ENCODE results near the gene METTL14.
"Not testable (repeated sequence)": the region's sequence is repeated elsewhere in the genome, so short reads cannot be mapped to it uniquely, and the experiment has no call there.

Gene METTL14

DNA sequence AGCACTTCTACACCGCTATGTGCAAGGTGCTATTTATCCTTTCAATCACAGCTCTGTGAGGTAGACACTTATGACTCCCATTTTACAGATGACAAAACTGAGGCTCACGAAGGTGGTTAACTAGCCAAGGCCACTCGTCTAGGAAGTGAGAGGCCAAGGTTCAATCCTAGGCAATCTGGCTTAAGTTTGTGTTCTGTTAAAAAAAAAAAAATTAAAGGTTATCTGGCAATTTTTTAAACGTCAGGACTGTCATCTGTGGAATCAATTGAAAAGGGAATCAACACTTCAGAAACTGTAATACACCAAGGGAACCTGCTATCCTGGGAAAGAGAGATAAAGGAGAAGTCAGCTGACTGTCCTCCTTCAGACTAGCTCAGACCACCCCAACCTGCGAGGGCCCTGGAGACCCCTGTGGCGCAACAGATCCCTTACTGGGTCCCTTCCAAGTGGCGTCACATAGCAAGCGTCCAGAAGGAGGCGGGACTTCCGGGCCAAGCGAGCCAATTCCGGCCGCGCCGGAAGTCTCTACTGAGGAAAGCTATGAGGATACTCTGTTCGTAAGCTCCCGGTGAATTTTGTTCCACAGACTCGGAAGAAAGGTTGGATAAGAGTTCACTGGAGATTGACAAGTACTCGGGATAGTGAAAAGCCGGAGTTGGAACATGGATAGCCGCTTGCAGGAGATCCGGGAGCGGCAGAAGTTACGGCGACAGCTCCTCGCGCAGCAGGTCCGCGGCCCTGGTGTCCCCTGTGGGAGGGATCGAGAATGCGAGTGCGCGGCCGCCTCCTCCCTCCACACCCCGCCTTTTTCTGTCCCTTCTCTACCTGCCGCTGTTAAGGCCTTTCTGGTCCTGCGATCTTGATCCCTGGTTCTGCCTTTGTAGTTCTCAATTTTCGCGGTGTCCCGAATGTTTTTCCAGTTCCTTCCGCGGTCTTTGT, at the start of gene METTL14:
Gene METTL14, plus strand, starts transcription at position 520 of the 939 bp plus-strand sequence. Its CDS starts 143 bp downstream, at position 663.
- DNase-seq (ENCODE audit: low spot score): peak; percentile 96

- DNase-seq (ENCODE audit: low spot score): not testable (repeated sequence)
Observed at GRCh38 chr4:118636126-118636525, 49.1 kb upstream of the METTL14 start.

DNA sequence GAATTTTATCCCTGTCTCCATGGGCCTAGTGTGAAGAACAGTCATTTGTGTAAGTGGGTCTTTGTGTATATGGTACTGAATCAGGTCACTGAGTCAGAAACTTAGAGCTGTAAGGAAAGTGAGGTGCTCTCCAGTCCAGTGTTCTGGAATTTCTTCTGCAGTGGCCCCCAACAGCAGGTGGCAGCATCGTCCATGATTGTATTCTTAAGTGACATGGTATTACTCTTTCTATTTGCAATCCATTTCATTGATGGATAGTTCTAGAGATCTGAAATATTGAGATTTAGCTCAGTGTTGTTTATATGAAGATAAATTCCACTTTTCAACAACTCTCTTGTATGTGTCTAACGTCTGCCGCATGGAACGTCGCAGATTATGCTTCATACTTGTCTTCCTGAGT, 20.5 kb upstream of the METTL14 start:
- not testable (repeated sequence) for DNase-seq (ENCODE audit: low spot score)

DNA sequence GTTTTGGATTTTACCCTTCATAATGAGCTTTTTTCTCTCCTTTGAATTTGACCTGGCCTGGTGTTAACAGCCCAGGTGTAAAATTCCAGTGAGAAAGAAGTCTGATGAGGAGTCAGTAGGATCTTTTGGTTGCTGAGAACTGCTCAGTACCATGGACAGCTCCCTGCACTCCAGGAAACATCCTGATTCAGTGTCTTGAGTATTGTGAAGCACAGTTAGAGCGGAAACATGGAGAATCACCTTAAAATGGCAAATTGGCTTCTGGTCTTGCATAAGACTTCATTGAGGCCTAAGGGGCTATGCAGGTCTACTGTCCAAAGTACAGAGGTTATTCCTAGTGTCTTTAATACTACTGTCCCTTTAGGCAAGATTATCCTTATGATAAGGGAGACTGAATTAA, 16.0 kb upstream of the METTL14 start:
- DNase-seq (ENCODE audit: low spot score): not testable (repeated sequence)

GRCh38 chr4:118670968-118671367, 14.2 kb upstream of the METTL14 start:
- DNase-seq (ENCODE audit: low spot score): not testable (repeated sequence)

- no peak for DNase-seq (ENCODE audit: low spot score)
Observed at GRCh38 chr4:118676128-118676527, 9.1 kb upstream of the METTL14 start.

- DNase-seq (ENCODE audit: low spot score): no peak
Observed at GRCh38 chr4:118680808-118681207, 4.4 kb upstream of the METTL14 start.

- DNase-seq (ENCODE audit: low spot score): no peak
Observed at GRCh38 chr4:118682928-118683327, 2.3 kb upstream of the METTL14 start.

DNA sequence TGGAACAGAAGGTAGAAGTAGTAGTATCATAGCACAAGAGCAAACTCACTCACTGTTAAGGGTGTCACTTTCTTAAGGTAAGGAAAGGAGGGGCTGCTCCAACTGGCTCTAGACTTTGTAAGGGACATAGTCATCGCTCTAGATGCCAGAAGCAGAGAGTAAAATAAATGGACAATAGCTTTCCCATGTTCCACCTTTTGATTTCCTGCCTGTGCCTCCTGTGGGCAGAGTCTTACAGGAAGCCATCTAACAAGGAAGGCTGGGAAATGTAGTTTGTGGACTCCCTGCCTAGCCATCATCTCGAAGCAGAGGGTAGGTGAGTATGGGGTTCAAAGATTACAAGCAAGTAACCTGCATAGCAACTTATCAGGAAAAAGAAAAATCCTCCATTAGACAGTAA, 1.7 kb upstream of the METTL14 start:
- no peak for DNase-seq (ENCODE audit: low spot score)

DNA sequence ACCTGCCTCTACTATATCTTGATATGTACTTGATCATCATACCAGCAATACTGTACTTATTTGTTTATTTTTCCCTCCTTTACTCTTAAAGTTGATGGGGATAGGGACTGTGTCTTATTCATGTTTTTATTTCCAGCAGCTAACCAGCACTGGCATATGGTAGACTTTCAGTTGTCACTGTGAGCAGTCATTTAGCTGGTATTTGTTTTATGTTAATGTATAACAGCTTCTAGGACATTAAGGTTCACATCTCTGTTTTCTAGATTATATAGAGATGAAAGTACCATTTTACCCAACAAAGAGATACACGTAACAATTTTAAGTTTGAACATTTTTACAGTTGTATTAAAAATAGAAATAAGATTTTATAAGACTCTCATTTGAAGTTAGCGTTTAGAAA, 17.9 kb downstream of the METTL14 start:
- no peak for DNase-seq (ENCODE audit: low spot score)

- DNase-seq (ENCODE audit: low spot score): no peak
Observed at GRCh38 chr4:118711052-118711451, 25.9 kb downstream of the METTL14 start.

GRCh38 chr4:118712872-118713271, 27.7 kb downstream of the METTL14 start:
- no peak for DNase-seq (ENCODE audit: low spot score)

DNA sequence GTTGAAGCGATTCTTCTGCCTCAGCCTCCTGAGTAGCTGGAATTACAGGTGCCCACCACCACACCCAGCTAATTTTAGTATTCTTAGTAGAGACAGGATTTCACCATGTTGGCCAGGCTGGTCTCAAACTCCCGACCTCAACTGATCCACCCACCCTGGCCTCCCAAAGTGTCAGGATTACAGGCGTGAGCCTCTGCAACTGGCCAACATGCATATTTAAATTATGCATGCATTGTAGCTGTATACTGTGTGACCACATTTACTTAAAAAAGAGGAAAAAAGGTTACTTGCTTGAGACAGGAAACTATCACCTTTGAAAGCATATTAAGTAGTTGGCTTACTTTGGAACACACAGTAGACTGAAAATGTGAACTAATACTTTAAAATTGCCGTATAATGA, 29.5 kb downstream of the METTL14 start:
- DNase-seq (ENCODE audit: low spot score): no peak

DNA sequence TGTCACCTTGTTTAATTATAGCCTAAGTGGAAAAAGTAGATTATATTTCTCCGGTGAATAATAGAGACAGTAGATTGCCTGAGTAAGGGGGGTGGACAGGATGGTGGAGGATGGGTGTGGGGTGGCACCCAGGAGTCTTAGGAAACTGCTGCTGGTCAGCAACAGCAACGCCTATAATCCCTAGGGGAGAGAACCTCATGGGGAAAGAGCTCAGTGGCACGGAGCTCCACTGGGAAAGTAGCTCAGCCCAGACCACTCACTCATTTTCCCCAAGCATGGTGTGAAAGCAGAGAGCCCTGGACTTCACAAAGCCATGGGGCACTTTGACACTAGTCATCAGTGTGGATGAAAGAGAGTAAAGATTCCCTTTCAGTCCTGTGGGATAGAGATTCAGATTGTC, 31.1 kb downstream of the METTL14 start:
- DNase-seq (ENCODE audit: low spot score): no peak

DNA sequence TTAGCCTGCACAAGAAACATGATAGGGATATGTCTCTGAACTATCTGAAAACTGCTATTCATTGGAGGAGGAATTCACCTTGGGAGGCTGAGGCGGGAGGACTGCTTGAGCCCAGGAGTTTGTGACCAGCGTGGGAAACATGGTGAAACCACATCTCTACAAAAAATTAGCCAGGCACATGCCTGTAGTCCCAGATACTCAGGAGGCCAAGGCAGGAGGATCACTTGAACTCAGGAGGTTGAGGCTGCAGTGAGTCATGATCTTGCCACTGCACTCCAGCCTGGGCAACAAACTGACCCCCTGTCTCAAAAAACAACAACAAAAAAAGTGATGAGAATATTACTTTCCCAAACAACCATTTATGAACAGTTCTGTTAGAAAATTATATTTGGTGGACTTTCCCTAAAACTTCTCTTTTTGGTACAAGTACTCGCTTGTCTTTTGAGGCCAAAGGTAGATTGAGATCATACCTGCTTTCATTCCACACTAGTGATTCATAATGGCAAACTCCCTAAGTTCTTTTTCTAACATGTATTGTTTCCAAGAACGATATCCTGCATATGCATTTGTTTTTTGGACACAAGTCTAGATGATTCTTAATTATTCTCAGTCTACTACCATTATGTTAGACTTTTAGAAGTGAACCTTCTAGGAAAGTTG, 33.4 kb downstream of the METTL14 start:
- DNase-seq (ENCODE audit: low spot score): no peak

- no peak for DNase-seq (ENCODE audit: low spot score)
Observed at GRCh38 chr4:118721752-118722151, 36.6 kb downstream of the METTL14 start.

- DNase-seq (ENCODE audit: low spot score): no peak
Observed at GRCh38 chr4:118723369-118723768, 38.2 kb downstream of the METTL14 start.

- DNase-seq (ENCODE audit: low spot score): no peak
Observed at GRCh38 chr4:118727360-118727759, 42.2 kb downstream of the METTL14 start.

GRCh38 chr4:118729287-118730286, 44.4 kb downstream of the METTL14 start:
- DNase-seq (ENCODE audit: low spot score): no peak

DNA sequence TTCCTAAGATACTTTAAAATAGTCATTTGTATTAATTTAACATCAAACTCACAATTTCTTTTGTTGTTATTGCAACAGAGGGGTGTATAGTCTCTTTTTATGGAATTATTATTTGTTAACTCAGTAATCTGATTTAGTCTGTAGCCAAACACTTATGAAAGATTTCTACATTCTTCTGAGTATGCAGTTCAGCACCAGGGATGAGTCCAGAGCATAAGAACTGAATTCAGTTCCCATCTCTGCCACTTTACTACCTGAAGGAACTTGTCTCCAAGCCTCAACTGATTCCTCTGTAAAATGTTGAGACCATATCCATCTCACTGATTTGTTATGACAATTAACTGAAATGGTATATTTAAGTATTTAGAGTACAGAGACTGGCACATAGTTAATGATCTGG, 45.5 kb downstream of the METTL14 start:
- DNase-seq (ENCODE audit: low spot score): no peak

- no peak for DNase-seq (ENCODE audit: low spot score)
Observed at GRCh38 chr4:118732591-118733330, 47.6 kb downstream of the METTL14 start.
